OCI-LY1 (cell line): Measurements from ENCODE around the gene IFI16.

Experiments used
- CTCF ChIP-seq: fragments of 200-600 bp; sonication (generic), shearing (Covaris generic); IDR thresholded peaks from 2 replicates; pipeline ENCODE4 v1.5.1; 2017; ENCODE audit warnings: mild to moderate bottlenecking, antibody characterized with exemption, low read length, moderate library complexity, mixed read lengths
- EZH2 ChIP-seq: fragments of 200-600 bp; sonication (generic), shearing (Covaris generic); IDR thresholded peaks from 2 replicates; pipeline ENCODE4 v1.8.0; 2017; ENCODE audit warnings: borderline replicate concordance, mixed run types, mild to moderate bottlenecking, antibody characterized with exemption, low read length, moderate library complexity, mixed read lengths

DNA sequence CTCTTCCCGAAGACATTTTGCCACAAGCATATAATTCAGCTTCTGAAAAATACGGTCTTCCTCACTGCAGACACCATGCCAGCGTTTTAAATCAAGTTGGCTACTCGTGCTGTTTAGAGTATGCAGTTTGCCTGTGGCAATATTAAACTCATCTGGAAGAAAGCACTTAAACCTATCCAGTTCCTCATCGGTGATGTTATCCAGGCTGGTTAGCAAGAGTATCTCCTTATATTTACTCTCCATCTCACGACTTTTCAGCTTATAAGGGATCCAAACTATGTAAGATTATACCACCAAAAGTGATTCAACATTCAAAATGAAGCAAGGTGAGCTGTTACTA lies 9.7 kb upstream of the IFI16 start:
- TF ChIP-seq EZH2 (no peak), CTCF (no peak)
